GM12873 (cell line): ENCODE results near the gene ERG.

Source experiments
- CTCF ChIP-seq: IDR thresholded peaks from 2 replicates; pipeline ENCODE4 v1.5.1; 2012; ENCODE audit warnings: low read depth, mild to moderate bottlenecking, moderate library complexity, low read length, control low read depth; ENCODE audit not compliant: insufficient read depth; ENCODE audit errors: missing control alignments

ERG gene

GRCh38 chr21:38333301-38334272 is 164.7 kb downstream of the ERG start:
- peak; percentile 31 for TF ChIP-seq CTCF

- no peak for TF ChIP-seq CTCF
Measured at GRCh38 chr21:38330666-38331065, 167.6 kb downstream of the ERG start.
